IMR-90 (cell line): Measurements from ENCODE around the gene AMIGO1. TPM values are rescaled to one million over a fixed set of nuclear protein-coding genes. Genes with fewer than 3 reads are reported as not detected.

ENCODE experiments used
- ATAC-seq: fragments of 200-7000 bp; cut with Tn5 transposase; 2 replicates; pipeline ENCODE4 v1.9.1; 2020; ENCODE audit warnings: low read depth, mild to moderate bottlenecking, moderate library complexity
- BruUV-seq: library from RNA; stranded (reverse); fragments of 400-500 nt; replicated peaks from 2 replicates; lab custom pipeline; 2021; lab: Mats Ljungman, UMichigan
- CTCF ChIA-PET: fragments of 300-600 bp; formaldehyde crosslinking; extraction: SDS; loops from one replicate; lab custom pipeline; 2021; ENCODE audit warnings: antibody characterized with exemption; lab: Yijun Ruan, JAX
- POLR2A ChIA-PET: fragments of 300-600 bp; sonication (Branson Sonifier 250); formaldehyde crosslinking; loops from one replicate; lab custom pipeline; 2022; ENCODE audit warnings: antibody characterized with exemption; ENCODE audit not compliant: unreplicated experiment; lab: Charles Lee
- DNase-seq: peaks from one replicate; pipeline ENCODE4 v3.0.0; 2013
- H2AFZ ChIP-seq: replicated peaks from 2 replicates; pipeline ENCODE3; 2013; ENCODE audit warnings: low read length, mild to moderate bottlenecking; ENCODE audit not compliant: poor library complexity
- H2AK5ac ChIP-seq: 2 replicates; pipeline ENCODE4 v1.6.1; 2013; ENCODE audit warnings: low read depth, low read length, inconsistent platforms
- H2AK9ac ChIP-seq: replicated peaks from 2 replicates; pipeline ENCODE3; 2013; ENCODE audit warnings: mild to moderate bottlenecking, low read depth, low read length, moderate library complexity; ENCODE audit not compliant: poor library complexity
- H2BK120ac ChIP-seq: 2 replicates; pipeline ENCODE4 v1.6.1; 2013; ENCODE audit warnings: low read depth, low read length, inconsistent platforms
- H2BK15ac ChIP-seq: 3 replicates; pipeline ENCODE4 v1.6.1; 2013; ENCODE audit warnings: low read depth, low read length, inconsistent platforms
- H2BK20ac ChIP-seq: 2 replicates; pipeline ENCODE4 v1.6.1; 2013; ENCODE audit warnings: low read depth, mild to moderate bottlenecking, inconsistent platforms, low read length, moderate library complexity
- H2BK5ac ChIP-seq: 2 replicates; pipeline ENCODE4 v1.6.1; 2013; ENCODE audit warnings: mild to moderate bottlenecking, low read depth, low read length, inconsistent platforms; ENCODE audit not compliant: poor library complexity, severe bottlenecking
- H3K14ac ChIP-seq: replicated peaks from 2 replicates; pipeline ENCODE4 v1.6.1; 2013; ENCODE audit warnings: low read depth, low read length, inconsistent platforms
- H3K18ac ChIP-seq: 2 replicates; pipeline ENCODE4 v1.6.1; 2013; ENCODE audit warnings: low read depth, low read length, control low read depth
- H3K23ac ChIP-seq: 2 replicates; pipeline ENCODE4 v1.6.1; 2013; ENCODE audit warnings: low read depth, low read length, inconsistent platforms
- H3K27ac ChIP-seq: 2 replicates; pipeline ENCODE4 v1.5.1; 2013; ENCODE audit warnings: mild to moderate bottlenecking, control low read depth, low read length; ENCODE audit not compliant: insufficient read depth
- H3K27me3 ChIP-seq: 2 replicates; pipeline ENCODE4 v1.6.1; 2013; ENCODE audit warnings: low read length; ENCODE audit not compliant: control insufficient read depth, insufficient read depth
- H3K36me3 ChIP-seq: 2 replicates; pipeline ENCODE4 v1.6.1; 2013; ENCODE audit warnings: low read length, mixed read lengths; ENCODE audit not compliant: control insufficient read depth, insufficient read depth
- H3K4ac ChIP-seq: 2 replicates; pipeline ENCODE4 v1.6.1; 2013; ENCODE audit warnings: low read depth, low read length, inconsistent platforms
- H3K4me1 ChIP-seq: 2 replicates; pipeline ENCODE4 v1.6.1; 2013; ENCODE audit warnings: low read length, mixed read lengths; ENCODE audit not compliant: control insufficient read depth, insufficient read depth
- H3K4me2 ChIP-seq: 2 replicates; pipeline ENCODE4 v1.6.1; 2013; ENCODE audit warnings: low read depth, mild to moderate bottlenecking, control low read depth, low read length, moderate library complexity
- H3K4me3 ChIP-seq: 2 replicates; pipeline ENCODE4 v1.5.1; 2013; ENCODE audit warnings: low read depth, mild to moderate bottlenecking, control low read depth, low read length, moderate library complexity; ENCODE audit not compliant: insufficient read depth
- H3K56ac ChIP-seq: 2 replicates; pipeline ENCODE4 v1.6.1; 2013; ENCODE audit warnings: low read length, inconsistent platforms; ENCODE audit not compliant: insufficient read depth; ENCODE audit errors: extremely low read depth
- H3K79me1 ChIP-seq, 2 experiments: 2 replicates each; pipeline ENCODE4 v1.6.1; 2013; ENCODE audit warnings: low read length in 2 of 2, inconsistent platforms in 1 of 2, low read depth in 1 of 2
- H3K9ac ChIP-seq: 2 replicates; pipeline ENCODE4 v1.6.1; 2013; ENCODE audit warnings: low read depth, low read length, control low read depth
- H3K9me1 ChIP-seq: 2 replicates; pipeline ENCODE4 v1.6.1; 2013; ENCODE audit warnings: low read length, inconsistent platforms; ENCODE audit not compliant: insufficient read depth
- H3K9me3 ChIP-seq: 2 replicates; pipeline ENCODE4 v1.6.1; 2013; ENCODE audit warnings: low read length; ENCODE audit not compliant: control insufficient read depth, insufficient read depth
- H4K20me1 ChIP-seq: 2 replicates; pipeline ENCODE4 v1.6.1; 2013; ENCODE audit warnings: low read length, inconsistent platforms; ENCODE audit not compliant: insufficient read depth
- H4K5ac ChIP-seq: 2 replicates; pipeline ENCODE4 v1.6.1; 2013; ENCODE audit warnings: mild to moderate bottlenecking, low read depth, low read length, control low read depth
- H4K8ac ChIP-seq, 2 experiments: 2 replicates each; pipeline ENCODE4 v1.6.1; 2013; ENCODE audit warnings: low read depth in 2 of 2, low read length in 2 of 2, control low read depth in 1 of 2, inconsistent platforms in 1 of 2
- H4K91ac ChIP-seq: 2 replicates; pipeline ENCODE4 v1.6.1; 2013; ENCODE audit warnings: low read depth, low read length, inconsistent platforms; ENCODE audit not compliant: insufficient read depth
- BHLHE40 ChIP-seq: fragments of 150-350 bp; IDR thresholded peaks from 2 replicates; pipeline ENCODE4 v1.6.1; 2016; ENCODE audit warnings: mild to moderate bottlenecking, low read depth, low read length
- CHD1 ChIP-seq: IDR thresholded peaks from 2 replicates; pipeline ENCODE4 v1.6.1; 2012; ENCODE audit warnings: low read depth, low read length, improper control_type of control experiment
- MAZ ChIP-seq: IDR thresholded peaks from 2 replicates; pipeline ENCODE4 v1.6.1; 2012; ENCODE audit warnings: low read depth, mild to moderate bottlenecking, low read length, improper control_type of control experiment, moderate library complexity, borderline replicate concordance
- SMC3 ChIP-seq: fragments of 150-350 bp; IDR thresholded peaks from 2 replicates; pipeline ENCODE4 v1.6.1; 2016; ENCODE audit warnings: low read depth, mild to moderate bottlenecking, antibody characterized with exemption, low read length, moderate library complexity
- WGBS, 2 experiments: methylation state at CpG; one replicate each; pipeline versions ENCODE4 v1.1.5 to v1.1.7; 2013; ENCODE audit warnings: missing lambda C conversion rate in 2 of 2; ENCODE audit not compliant: insufficient read length in 1 of 2; ENCODE audit errors: extremely low coverage in 2 of 2; 5-methylcytosine and 5-hydroxymethylcytosine counted together
- dilution Hi-C: fragments of 300-500 bp; cut with HindIII; formaldehyde crosslinking; loops from one replicate; pipeline ENCODE4 v1.14.3; 2018; ENCODE audit warnings: low sequenced_read_pairs; ENCODE audit not compliant: unreplicated experiment
- in situ Hi-C: fragments of 300-500 bp; cut with MboI; formaldehyde crosslinking; loops from 3 replicates; pipeline ENCODE4 v1.14.3; 2019; ENCODE audit warnings: low sequenced_read_pairs, inconsistent platforms, mixed read lengths
- intact Hi-C: fragments of 100-400 bp; cut with micrococcal nuclease; formaldehyde crosslinking; loops from 2 replicates; pipeline ENCODE4 v1.10.0; 2022
- polyA plus RNA-seq, 3 experiments: library from polyadenylated mRNA; depleted of rRNA; stranded (reverse); fragments of >200 nt; gene quantifications; 2 replicates each; pipeline ENCODE4 v1.2.3, GENCODE V29; 2012; ENCODE audit warnings: low replicate concordance in 1 of 3
- total RNA-seq: library from RNA; depleted of rRNA; stranded (reverse); fragments of >200 nt; gene quantifications from 2 replicates; pipeline ENCODE4 v1.2.3, GENCODE V29; 2012

Gene AMIGO1
- total and polyA plus RNA-seq, 2 of the 4 experiments (the other 2 are of a cell fraction), result 1.5 to 1.6 TPM

DNA sequence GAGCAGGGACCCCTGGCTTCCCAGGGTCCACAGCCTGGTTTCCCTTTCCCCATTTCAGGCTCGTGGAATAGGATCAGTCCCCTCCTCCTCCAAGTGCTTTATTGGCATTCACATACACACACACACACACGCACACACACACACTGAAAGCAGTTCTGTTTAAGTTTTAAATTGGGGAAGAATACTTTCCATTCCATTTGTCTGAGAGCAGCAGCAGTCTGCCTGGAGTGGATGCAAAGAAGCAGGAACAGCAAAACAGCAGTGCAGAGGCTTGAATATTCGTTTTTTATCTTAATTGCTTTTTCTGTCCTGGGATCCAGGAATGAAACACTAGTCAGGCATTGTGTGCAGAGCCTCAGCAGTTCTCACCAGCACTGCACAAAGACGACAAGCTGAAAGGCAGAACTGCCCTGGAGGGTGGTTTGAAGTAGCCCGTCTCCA is 8.6 kb downstream of the AMIGO1 start:
- Histone ChIP-seq H3K4me1 (peaks cover 28% of the 10 kb centered on the region), H3K4me2 (peak overlapping the region; percentile 62), H3K9me1 (peaks cover 20% of the 10 kb centered on the region), H3K9me3 (no peaks in the 10 kb centered on the region), H3K27ac (peak overlapping the region; percentile 60; the same call in 1 of the 2 replicates), H2BK120ac (peak overlapping the region; percentile 68), H3K36me3 (peaks cover 9% of the 10 kb centered on the region), H3K23ac (peak overlapping the region; percentile 54; the same call in 1 of the 2 replicates), H2AK9ac (peak overlapping the region; percentile 82), H4K20me1 (peaks cover 13% of the 10 kb centered on the region; the same call in 1 of the 2 replicates), H3K79me1 (peaks cover 4 to 45% of the 10 kb centered on the region in 2 experiments), H2AFZ (peak overlapping the region; percentile 54), H3K9ac (no peak overlapping the region; the same call in 1 of the 2 replicates), H4K8ac (peak overlapping the region in 1 of 2 experiments; percentile 55; a peak in 1 of 4 replicates), H3K18ac (no peak overlapping the region), H3K4me3 (no peak overlapping the region), H2BK5ac (peak overlapping the region; percentile 36), H3K27me3 (no peaks in the 10 kb centered on the region), H3K4ac (peak overlapping the region; percentile 70), H2BK20ac (peak overlapping the region; percentile 16; the same call in 1 of the 2 replicates), H3K14ac (0 out of 2 replicates have a peak overlapping the region, but pooled peaks have one; percentile 20), H2BK15ac (0 out of 3 replicates have a peak overlapping the region, but pooled peaks have one; percentile 2), H4K91ac (peak overlapping the region; percentile 60), H4K5ac (no peak overlapping the region), H3K56ac (no peak overlapping the region), H2AK5ac (peak overlapping the region; percentile 37; the same call in 1 of the 2 replicates)
- dilution Hi-C loops (no loop called here), in situ Hi-C loops (no loop called here), intact Hi-C loops (no loop called here)
- ATAC-seq (peak; percentile 76), DNase-seq (peak; percentile 90)
- ChIA-PET POLR2A (no interaction called here), CTCF (interaction anchor here (5.1 kb wide), 1 partner anchor 31 kb away, joined by 51 read pairs; no protein-coding TSS in a partner anchor)
- BruUV-seq, result no TSS peak
- no peak for TF ChIP-seq CHD1
- TF ChIP-seq BHLHE40, result peak; percentile 2; the same call in 1 of the 2 replicates
- peak; percentile 27; the same call in 1 of the 2 replicates for TF ChIP-seq MAZ
- TF ChIP-seq SMC3, result no peak
- 75% methylated on average over 1 of the region's 5 CpGs; no CpG with 5 or more reads in 1 of the 2 experiments for WGBS, 2 experiments
